Measurements from ENCODE around the gene PCAT6. TPM values are rescaled to one million over a fixed set of nuclear protein-coding genes. Genes with fewer than 3 reads are reported as not detected.

Gene PCAT6
- total RNA-seq, 1 donor from 2014 or later = not detected

DNA sequence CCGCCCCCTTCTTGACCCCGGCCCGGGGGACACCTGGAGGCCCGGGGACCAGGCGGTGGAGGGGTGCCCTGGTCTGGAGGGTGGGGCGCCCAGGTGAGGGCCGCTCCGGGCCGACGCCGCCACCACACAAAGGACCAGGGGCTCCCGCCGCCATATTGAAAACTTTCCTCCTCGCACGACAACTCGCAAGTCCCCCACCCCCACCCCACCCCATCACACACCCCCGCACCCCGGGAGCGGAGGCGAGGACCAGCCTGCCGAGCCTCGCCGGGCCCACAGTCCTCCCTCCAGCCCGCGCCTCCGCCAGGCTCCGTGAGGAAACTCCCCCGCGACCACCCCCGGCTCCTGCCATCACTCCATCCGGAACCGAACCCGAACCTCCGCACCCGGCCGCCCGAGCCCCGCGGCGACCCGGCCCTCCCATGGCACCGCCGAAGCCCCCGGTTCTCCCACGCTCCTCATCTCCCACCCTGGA is 3.3 kb upstream of the PCAT6 start:
- peak overlapping the region; percentile 98 for H3K4me2 ChIP-seq
- peaks cover 56% of the 10 kb centered on the region for H3K4me1 ChIP-seq
- H3K27me3 ChIP-seq = peaks cover 20% of the 10 kb centered on the region
- Mint-ChIP-seq H3K36me3 (peaks cover 9% of the 10 kb centered on the region), H3K27me3 (ENCODE audit: insufficient read depth, low read depth) (peaks cover 8% of the 10 kb centered on the region), H3K4me1 (peaks cover 46% of the 10 kb centered on the region), H3K27ac (no peak overlapping the region), H3K4me3 (peak overlapping the region; percentile 88), H3K9me3 (no peaks in the 10 kb centered on the region)
- no peaks in the 10 kb centered on the region for H3K36me3 ChIP-seq
- peaks cover 24% of the 10 kb centered on the region for H3F3A ChIP-seq (ENCODE audit: low read depth)
- peak; percentile 58 for DNase-seq (ENCODE audit: low spot score)
- peaks cover 77% of the 10 kb centered on the region for H3K79me2 ChIP-seq (ENCODE audit: low read depth)
- H4K20me1 ChIP-seq (ENCODE audit: low read depth) = peaks cover 44% of the 10 kb centered on the region
- TF ChIP-seq, protein P1, sequence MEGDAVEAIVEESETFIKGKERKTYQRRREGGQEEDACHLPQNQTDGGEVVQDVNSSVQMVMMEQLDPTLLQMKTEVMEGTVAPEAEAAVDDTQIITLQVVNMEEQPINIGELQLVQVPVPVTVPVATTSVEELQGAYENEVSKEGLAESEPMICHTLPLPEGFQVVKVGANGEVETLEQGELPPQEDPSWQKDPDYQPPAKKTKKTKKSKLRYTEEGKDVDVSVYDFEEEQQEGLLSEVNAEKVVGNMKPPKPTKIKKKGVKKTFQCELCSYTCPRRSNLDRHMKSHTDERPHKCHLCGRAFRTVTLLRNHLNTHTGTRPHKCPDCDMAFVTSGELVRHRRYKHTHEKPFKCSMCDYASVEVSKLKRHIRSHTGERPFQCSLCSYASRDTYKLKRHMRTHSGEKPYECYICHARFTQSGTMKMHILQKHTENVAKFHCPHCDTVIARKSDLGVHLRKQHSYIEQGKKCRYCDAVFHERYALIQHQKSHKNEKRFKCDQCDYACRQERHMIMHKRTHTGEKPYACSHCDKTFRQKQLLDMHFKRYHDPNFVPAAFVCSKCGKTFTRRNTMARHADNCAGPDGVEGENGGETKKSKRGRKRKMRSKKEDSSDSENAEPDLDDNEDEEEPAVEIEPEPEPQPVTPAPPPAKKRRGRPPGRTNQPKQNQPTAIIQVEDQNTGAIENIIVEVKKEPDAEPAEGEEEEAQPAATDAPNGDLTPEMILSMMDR (IDR thresholded peaks at IDR 0.05) = no peak
- no peak for TF ChIP-seq EZH2 (IDR thresholded peaks at IDR 0.05)
- no peak for TF ChIP-seq EZH2phosphoT487 (IDR thresholded peaks at IDR 0.05)
- H3K9ac ChIP-seq = peak overlapping the region; percentile 94
- peak overlapping the region; percentile 96 for H3K4me3 ChIP-seq
- H2AFZ ChIP-seq (replicated peaks) = no peak overlapping the region
- peak overlapping the region; percentile 74 for H3K27ac ChIP-seq
- no peaks in the 10 kb centered on the region for H3K9me3 ChIP-seq (ENCODE audit: low read depth)

- H2AFZ ChIP-seq (replicated peaks) = no peak within 1 kb of the TSS
- no peak within 1 kb of the TSS for H3K27ac Mint-ChIP-seq
- H3K79me2 ChIP-seq (ENCODE audit: low read depth) = peaks cover 71% of the 10 kb centered on the region
Measured at GRCh38 chr1:202807926-202808757, 2.6 kb upstream of the PCAT6 start, which contains the start of gene KDM5B. KDM5B (minus strand) TSS chr1:202808421; CDS start chr1:202808305, 116 bp downstream.

DNA sequence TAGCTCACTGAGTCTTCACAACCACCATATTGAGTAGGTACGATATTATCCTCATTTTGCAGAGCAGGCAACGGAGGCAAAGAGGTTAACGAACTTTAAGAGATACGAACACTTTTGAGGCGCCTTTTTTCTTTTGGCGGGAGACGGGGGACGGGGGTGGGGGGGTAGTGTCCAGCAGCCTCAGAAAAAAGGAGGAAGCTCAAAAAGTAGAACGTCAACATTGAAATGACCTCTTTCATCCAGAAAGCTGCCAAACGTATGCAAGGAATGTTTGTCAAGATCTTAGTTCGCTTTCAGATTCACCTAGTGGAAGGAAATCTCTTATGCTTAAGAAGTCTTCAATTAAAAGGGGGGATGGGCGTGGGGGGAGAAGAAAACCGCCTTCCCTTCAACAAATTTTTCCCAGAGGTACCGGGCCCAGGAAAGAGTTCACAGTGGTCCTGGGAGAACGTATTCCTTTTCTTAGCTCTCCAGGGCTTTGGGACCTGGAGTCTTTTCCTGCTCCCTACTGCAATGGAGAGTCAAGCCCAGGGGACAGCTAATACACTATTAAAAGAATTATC is 1.1 kb upstream of the PCAT6 start:
- Mint-ChIP-seq H3K4me3 (peak overlapping the region; percentile 90), H3K36me3 (peaks cover 3% of the 10 kb centered on the region), H3K27ac (no peak overlapping the region), H3K9me3 (no peaks in the 10 kb centered on the region), H3K27me3 (ENCODE audit: insufficient read depth, low read depth) (peaks cover 11% of the 10 kb centered on the region), H3K4me1 (peaks cover 38% of the 10 kb centered on the region)
- H3K4me1 ChIP-seq = peaks cover 42% of the 10 kb centered on the region
- peaks cover 20% of the 10 kb centered on the region for H3K27me3 ChIP-seq
- H3K36me3 ChIP-seq = no peaks in the 10 kb centered on the region
- H3K9ac ChIP-seq = no peak overlapping the region
- peaks cover 56% of the 10 kb centered on the region for H3K79me2 ChIP-seq (ENCODE audit: low read depth)
- no peak overlapping the region for H3K27ac ChIP-seq
- H4K20me1 ChIP-seq (ENCODE audit: low read depth) = peaks cover 22% of the 10 kb centered on the region
- DNase-seq (ENCODE audit: low spot score) = peak; percentile 57
- H3K9me3 ChIP-seq (ENCODE audit: low read depth) = no peaks in the 10 kb centered on the region
- H2AFZ ChIP-seq (replicated peaks) = no peak overlapping the region
- H3K4me2 ChIP-seq = peak overlapping the region; percentile 98
- H3K4me3 ChIP-seq = peak overlapping the region; percentile 96
- TF ChIP-seq EZH2 (IDR thresholded peaks at IDR 0.05) (no peak), EZH2phosphoT487 (IDR thresholded peaks at IDR 0.05) (no peak)
- TF ChIP-seq, protein P1 (IDR thresholded peaks at IDR 0.05) = no peak
- H3F3A ChIP-seq (ENCODE audit: low read depth) = peaks cover 21% of the 10 kb centered on the region

More at GRCh38 chr1:202807926-202808757, 2.6 kb upstream of the PCAT6 start, which contains the start of gene KDM5B:
- Histone ChIP-seq H4K20me1 (ENCODE audit: low read depth) (peaks cover 38% of the 10 kb centered on the region), H3K27me3 (peaks cover 20% of the 10 kb centered on the region), H3K36me3 (no peaks in the 10 kb centered on the region), H3K4me3 (peak within 1 kb of the TSS; percentile 96), H3K4me1 (peaks cover 56% of the 10 kb centered on the region), H3K27ac (peak within 1 kb of the TSS; percentile 74), H3K9ac (peak within 1 kb of the TSS; percentile 94), H3F3A (ENCODE audit: low read depth) (peaks cover 21% of the 10 kb centered on the region), H3K9me3 (ENCODE audit: low read depth) (no peaks in the 10 kb centered on the region), H3K4me2 (peak within 1 kb of the TSS; percentile 98)
- TF ChIP-seq EZH2 (IDR thresholded peaks at IDR 0.05) (no peak), EZH2phosphoT487 (IDR thresholded peaks at IDR 0.05) (no peak)
- TF ChIP-seq, protein P1 (IDR thresholded peaks at IDR 0.05) = no peak
- Mint-ChIP-seq H3K36me3 (peaks cover 4% of the 10 kb centered on the region), H3K4me3 (peak within 1 kb of the TSS; percentile 88), H3K27me3 (ENCODE audit: insufficient read depth, low read depth) (peaks cover 10% of the 10 kb centered on the region), H3K4me1 (peaks cover 45% of the 10 kb centered on the region), H3K9me3 (no peaks in the 10 kb centered on the region)
- DNase-seq (ENCODE audit: low spot score) = peak; percentile 85

Data from neural progenitor cell (in vitro differentiated cells).